CD4-positive, alpha-beta T cell (primary cell): Measurements from ENCODE around the gene FOXA1. TPM values are rescaled to one million over a fixed set of nuclear protein-coding genes. Genes with fewer than 3 reads are reported as not detected.

Experiments used
- ATAC-seq: fragments of 200-7000 bp; cut with Tn5 transposase; one replicate; pipeline ENCODE4 v1.10.0; 2022; ENCODE audit warnings: mild to moderate bottlenecking; ENCODE audit not compliant: poor library complexity
- CTCF ChIA-PET: fragments of 350-600 bp; sonication (Branson Sonifier 250); formaldehyde crosslinking; loops from one replicate; lab custom pipeline; 2021; ENCODE audit warnings: antibody characterized with exemption, inconsistent platforms; lab: Charles Lee
- POLR2A ChIA-PET: fragments of 350-600 bp; sonication (Branson Sonifier 250); formaldehyde crosslinking; loops from one replicate; lab custom pipeline; 2021; ENCODE audit warnings: antibody characterized with exemption, inconsistent platforms; lab: Charles Lee
- DNase-seq, 14 experiments: peaks; one replicate each; pipeline ENCODE4 v3.0.0-alpha.2; 2013 to 2020; ENCODE audit warnings: mixed read lengths in 2 of 14
- H3K27ac ChIP-seq, 2 donors: one replicate each; pipeline versions ENCODE4 v1.5.1 to v1.7.0; 2013; ENCODE audit warnings: low read length in 2 of 2, low read depth in 1 of 2, mild to moderate bottlenecking in 1 of 2
- H3K27me3 ChIP-seq, 2 experiments: 1 replicate in 1 of 2; 2 replicates in 1 of 2; pipeline versions ENCODE4 v1.6.1 to v1.7.0; 2013; ENCODE audit warnings: low read length in 2 of 2, control low read depth in 1 of 2, mild to moderate bottlenecking in 1 of 2, moderate library complexity in 1 of 2; ENCODE audit not compliant: insufficient read depth in 2 of 2, control insufficient read depth in 1 of 2
- H3K36me3 ChIP-seq: one replicate; pipeline ENCODE4 v1.6.1; 2013; ENCODE audit warnings: low read length, control low read depth; ENCODE audit not compliant: insufficient read depth
- H3K4me1 ChIP-seq: one replicate; pipeline ENCODE4 v1.6.1; 2013; ENCODE audit warnings: low read length, control low read depth; ENCODE audit not compliant: insufficient read depth
- H3K4me3 ChIP-seq: one replicate; pipeline ENCODE4 v1.5.1; 2013; ENCODE audit warnings: mild to moderate bottlenecking, low read length, moderate library complexity
- H3K9me3 ChIP-seq, 2 experiments: 1 replicate in 1 of 2; 2 replicates in 1 of 2; pipeline versions ENCODE4 v1.6.1 to v1.7.0; 2013; ENCODE audit warnings: low read length in 2 of 2, mild to moderate bottlenecking in 2 of 2, control low read depth in 1 of 2, moderate library complexity in 1 of 2; ENCODE audit not compliant: control insufficient read depth in 1 of 2, insufficient read depth in 1 of 2
- H3K27ac Mint-ChIP-seq: one replicate; pipeline ENCODE4 v1.8.0; 2020; ENCODE audit warnings: mixed read lengths
- H3K27me3 Mint-ChIP-seq: one replicate; pipeline ENCODE4 v1.8.0; 2021; ENCODE audit warnings: mixed read lengths
- H3K36me3 Mint-ChIP-seq: one replicate; pipeline ENCODE4 v1.8.0; 2021; ENCODE audit warnings: low read depth, mixed read lengths
- H3K4me1 Mint-ChIP-seq: one replicate; pipeline ENCODE4 v1.8.0; 2021; ENCODE audit warnings: low read depth, mixed read lengths
- H3K4me3 Mint-ChIP-seq: one replicate; pipeline ENCODE4 v1.8.0; 2020; ENCODE audit warnings: mild to moderate bottlenecking, mixed read lengths
- H3K9me3 Mint-ChIP-seq: one replicate; pipeline ENCODE4 v1.8.0; 2020; ENCODE audit warnings: mixed read lengths
- intact Hi-C, 2 experiments: fragments of 100-400 bp; cut with DNase I in 1 of 2; cut with micrococcal nuclease in 1 of 2; formaldehyde crosslinking; loops; one replicate each; pipeline versions ENCODE4 v1.15.1 to v1.9.0; 2023 to 2025; cut with DNase I, micrococcal nuclease
- total RNA-seq, 174 experiments: library from RNA in 2 of 174; stranded (reverse) in 2 of 174; gene quantifications; one replicate each; pipeline ENCODE4 v1.2.3 and lab custom pipeline; 2021 to 2026
- TF ChIP-seq, protein P1 (sequence below): fragments of 200-600 bp; IDR thresholded peaks from one replicate; pipeline ENCODE4 v1.8.0; 2022; ENCODE audit warnings: antibody characterized with exemption, mild to moderate bottlenecking

FOXA1 gene
- total RNA-seq, 2 experiments from 2014 or later: not detected

DNA sequence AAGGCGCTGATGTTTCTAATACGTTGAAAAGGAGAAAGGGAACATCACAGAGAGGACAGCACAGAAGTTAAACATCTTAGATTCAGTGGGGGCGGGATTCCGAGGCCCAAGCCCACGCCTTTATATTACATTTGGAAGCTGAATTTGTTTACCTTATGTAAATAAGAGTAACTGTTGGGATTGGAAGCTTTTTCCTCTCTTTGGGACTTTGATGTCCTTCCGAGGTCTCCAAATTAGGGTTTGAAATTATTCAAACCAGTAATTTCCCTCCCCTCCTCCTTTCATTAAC lies 6.4 kb downstream of the FOXA1 start:
- H3K4me1 Mint-ChIP-seq: no peaks in the 10 kb centered on the region
- TF ChIP-seq, protein P1, sequence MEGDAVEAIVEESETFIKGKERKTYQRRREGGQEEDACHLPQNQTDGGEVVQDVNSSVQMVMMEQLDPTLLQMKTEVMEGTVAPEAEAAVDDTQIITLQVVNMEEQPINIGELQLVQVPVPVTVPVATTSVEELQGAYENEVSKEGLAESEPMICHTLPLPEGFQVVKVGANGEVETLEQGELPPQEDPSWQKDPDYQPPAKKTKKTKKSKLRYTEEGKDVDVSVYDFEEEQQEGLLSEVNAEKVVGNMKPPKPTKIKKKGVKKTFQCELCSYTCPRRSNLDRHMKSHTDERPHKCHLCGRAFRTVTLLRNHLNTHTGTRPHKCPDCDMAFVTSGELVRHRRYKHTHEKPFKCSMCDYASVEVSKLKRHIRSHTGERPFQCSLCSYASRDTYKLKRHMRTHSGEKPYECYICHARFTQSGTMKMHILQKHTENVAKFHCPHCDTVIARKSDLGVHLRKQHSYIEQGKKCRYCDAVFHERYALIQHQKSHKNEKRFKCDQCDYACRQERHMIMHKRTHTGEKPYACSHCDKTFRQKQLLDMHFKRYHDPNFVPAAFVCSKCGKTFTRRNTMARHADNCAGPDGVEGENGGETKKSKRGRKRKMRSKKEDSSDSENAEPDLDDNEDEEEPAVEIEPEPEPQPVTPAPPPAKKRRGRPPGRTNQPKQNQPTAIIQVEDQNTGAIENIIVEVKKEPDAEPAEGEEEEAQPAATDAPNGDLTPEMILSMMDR: no peak
- no peak overlapping the region for H3K4me3 ChIP-seq
- H3K4me1 ChIP-seq: no peaks in the 10 kb centered on the region
- no peaks in the 10 kb centered on the region for H3K36me3 Mint-ChIP-seq
- ATAC-seq (no peak), DNase-seq (no peak)
- no peak overlapping the region for H3K4me3 Mint-ChIP-seq
- H3K27me3 ChIP-seq: peaks cover 70 to 92% of the 10 kb centered on the region in 2 experiments
- H3K9me3 ChIP-seq: peaks cover 0 to 49% of the 10 kb centered on the region in 2 experiments
- intact Hi-C loops: no loop called here
- no peaks in the 10 kb centered on the region for H3K36me3 ChIP-seq
- ChIA-PET CTCF (no interaction called here), POLR2A (no interaction called here)
- no peak overlapping the region for H3K27ac Mint-ChIP-seq
- peaks cover 6% of the 10 kb centered on the region for H3K9me3 Mint-ChIP-seq
- peaks cover 84% of the 10 kb centered on the region for H3K27me3 Mint-ChIP-seq
- H3K27ac ChIP-seq: no peak overlapping the region

DNA sequence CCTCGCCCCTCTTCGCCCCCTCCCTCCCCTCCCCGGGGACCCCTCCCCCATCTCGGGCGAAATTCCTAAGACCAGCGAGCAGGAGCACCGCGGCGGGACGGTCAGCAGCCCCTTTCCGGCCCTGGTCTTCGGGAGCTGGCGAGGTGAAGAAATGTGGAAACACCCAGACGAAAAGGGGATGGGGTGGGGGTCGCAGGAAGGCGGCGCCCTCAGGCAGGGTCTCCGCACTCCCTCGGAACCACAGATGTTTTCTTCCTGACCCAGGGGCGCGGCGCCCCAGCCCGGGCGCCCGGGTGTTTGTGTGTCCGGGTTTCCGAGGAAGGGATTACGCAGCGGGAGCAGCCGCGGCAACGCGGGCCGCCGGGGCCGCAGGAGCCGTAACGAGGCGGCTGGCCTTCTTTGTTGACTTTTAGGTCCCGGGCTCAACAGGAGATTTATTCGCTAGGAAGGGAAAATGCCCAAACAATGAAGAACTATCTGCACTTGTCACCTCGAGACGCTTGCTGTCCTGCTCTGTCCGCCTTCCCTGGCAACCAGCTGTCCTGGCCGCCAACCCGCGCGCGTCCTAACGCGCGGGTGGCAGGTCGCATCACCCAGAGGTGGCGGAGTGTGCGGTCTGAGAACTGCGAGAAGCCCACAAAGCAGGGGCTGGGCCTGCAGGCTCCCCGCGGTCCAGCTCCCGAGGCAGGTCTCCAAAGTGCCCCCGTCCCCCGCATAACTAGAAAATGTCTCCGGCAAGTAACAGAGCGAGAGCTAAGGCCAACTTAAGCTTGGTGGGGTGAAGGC lies 7.0 kb downstream of the FOXA1 start:
- no peak for ATAC-seq
- intact Hi-C loops: no loop called here
- Histone ChIP-seq H3K9me3 (peaks cover 0 to 55% of the 10 kb centered on the region in 2 experiments), H3K27ac (no peak overlapping the region), H3K4me3 (no peak overlapping the region), H3K4me1 (no peaks in the 10 kb centered on the region), H3K27me3 (peaks cover 68 to 92% of the 10 kb centered on the region in 2 experiments), H3K36me3 (no peaks in the 10 kb centered on the region)
- Mint-ChIP-seq H3K9me3 (peaks cover 6% of the 10 kb centered on the region), H3K36me3 (no peaks in the 10 kb centered on the region), H3K4me3 (no peak overlapping the region), H3K4me1 (no peaks in the 10 kb centered on the region), H3K27ac (no peak overlapping the region), H3K27me3 (peaks cover 78% of the 10 kb centered on the region)
- POLR2A ChIA-PET: no interaction called here
- DNase-seq: no peak
- CTCF ChIA-PET: no interaction called here
- TF ChIP-seq, protein P1: no peak

DNA sequence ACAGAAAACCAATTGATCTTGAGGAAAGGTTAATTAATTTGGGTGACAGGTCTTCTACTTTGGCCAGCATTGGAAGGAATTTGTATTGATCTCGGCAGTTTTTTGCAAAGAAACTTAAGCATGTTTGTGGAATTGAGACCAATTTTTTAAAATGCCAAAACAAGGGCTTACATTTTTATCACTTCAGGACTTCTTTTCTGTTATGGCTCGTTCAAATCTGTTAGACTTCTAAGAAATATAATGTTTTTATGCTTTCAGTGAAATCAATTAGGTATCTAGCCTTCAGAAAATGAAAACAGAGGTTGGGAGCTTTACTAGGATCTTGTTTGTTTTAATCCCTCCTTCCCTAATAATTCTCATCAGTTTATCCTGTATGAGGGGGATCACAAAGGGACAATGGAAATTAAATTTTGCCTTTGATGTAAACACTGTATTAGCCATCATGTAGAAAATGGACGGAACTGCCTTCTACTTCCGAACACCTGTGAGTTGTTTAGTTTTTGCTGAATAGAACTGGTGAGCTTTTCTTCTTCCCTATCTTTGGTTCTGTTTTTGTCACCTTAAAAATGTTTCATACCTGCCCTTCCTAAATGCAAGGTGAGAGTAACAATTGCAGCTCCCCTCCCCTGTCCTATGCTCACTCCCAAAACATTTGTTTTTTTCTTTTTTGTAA lies 7.8 kb downstream of the FOXA1 start:
- ChIA-PET CTCF (no interaction called here), POLR2A (no interaction called here)
- Mint-ChIP-seq H3K4me1 (no peaks in the 10 kb centered on the region), H3K27ac (no peak overlapping the region), H3K4me3 (no peak overlapping the region), H3K9me3 (peaks cover 6% of the 10 kb centered on the region), H3K36me3 (no peaks in the 10 kb centered on the region), H3K27me3 (peaks cover 76% of the 10 kb centered on the region)
- no peak overlapping the region for H3K4me3 ChIP-seq
- peaks cover 0 to 48% of the 10 kb centered on the region in 2 experiments for H3K9me3 ChIP-seq
- DNase-seq: no peak
- H3K27ac ChIP-seq: no peak overlapping the region
- no peak for ATAC-seq
- no peaks in the 10 kb centered on the region for H3K36me3 ChIP-seq
- TF ChIP-seq, protein P1: no peak
- H3K27me3 ChIP-seq: peaks cover 65 to 92% of the 10 kb centered on the region in 2 experiments
- no peaks in the 10 kb centered on the region for H3K4me1 ChIP-seq
- intact Hi-C loops: no loop called here
